ENCODE measurements around the gene SEMA5A. TPM values are rescaled to one million over a fixed set of nuclear protein-coding genes. Genes with fewer than 3 reads are reported as not detected.
A peak's percentile ranks its signal among the peaks of the same experiment; 100 is the strongest.
"Not testable (repeated sequence)": the region's sequence is repeated elsewhere in the genome, so short reads cannot be mapped to it uniquely, and the experiment has no call there.

The SEMA5A gene
- total RNA-seq, 4 donors from 2014 or later = 0.46 to 3.2 (median 1.7) TPM

DNA sequence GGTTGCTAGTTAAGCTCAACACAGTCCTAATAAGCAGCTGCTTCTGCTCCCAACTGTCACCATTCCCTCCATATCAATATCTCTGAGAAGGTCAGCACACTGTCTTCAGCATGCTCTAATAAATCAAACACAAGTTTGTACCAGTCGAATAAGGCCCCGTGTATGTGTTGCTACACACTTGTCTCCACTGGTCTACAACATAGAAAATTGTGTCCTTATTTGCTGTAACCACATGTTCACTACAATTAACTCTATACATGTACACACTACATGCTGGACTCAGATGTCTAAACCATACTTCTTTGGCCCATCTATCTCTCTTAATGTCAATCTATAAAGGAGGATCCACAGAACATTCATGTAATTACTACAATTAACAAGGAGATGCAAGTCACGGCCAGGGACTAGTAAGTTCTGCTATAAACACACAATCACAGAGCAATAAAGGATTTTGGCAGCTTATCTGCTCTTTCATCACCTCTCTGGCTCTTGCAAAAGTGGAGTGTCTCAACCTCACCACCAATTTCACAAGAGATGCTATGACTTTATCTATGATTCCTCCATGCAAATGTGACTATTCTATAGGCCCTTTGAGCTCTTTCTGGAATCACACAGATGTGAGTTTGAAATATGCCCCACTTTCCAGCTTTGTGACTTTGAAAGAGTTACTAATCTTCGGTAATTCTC lies 143.9 kb downstream of the SEMA5A start:
- intact Hi-C loops (cut with DNase I; ENCODE audit: low total_unique reads) = no loop called here
- Histone ChIP-seq H3K9me3 (no peaks in the 10 kb centered on the region), H3K4me1 (no peaks in the 10 kb centered on the region), H3K27ac (no peak overlapping the region), H3K4me3 (no peak overlapping the region), H3K27me3 (no peaks in the 10 kb centered on the region), H3K36me3 (no peaks in the 10 kb centered on the region)
- TF ChIP-seq POLR2A (IDR thresholded peaks at IDR 0.05) (no peak), CTCF (IDR thresholded peaks at IDR 0.05 in 4 of 5, conservative IDR thresholded peaks at IDR 0.05 in 1 of 5) (no peak)
- in situ Hi-C loops (cut with MboI; ENCODE audit: low sequenced_read_pairs in 4 of 4) = no loop called here
- ATAC-seq (peak in 1 of 2 donors; percentile 58), DNase-seq (no peak)

GRCh38 chr5:9399783-9400182 lies 146.1 kb downstream of the SEMA5A start:
- H3K36me3 ChIP-seq; H3K9me3 ChIP-seq; in situ Hi-C loops (cut with MboI; ENCODE audit: low sequenced_read_pairs in 4 of 4); H3K27ac ChIP-seq; ATAC-seq; H3K27me3 ChIP-seq; H3K4me1 ChIP-seq; intact Hi-C loops (cut with DNase I; ENCODE audit: low total_unique reads); H3K4me3 ChIP-seq; DNase-seq: not testable (repeated sequence)

DNA sequence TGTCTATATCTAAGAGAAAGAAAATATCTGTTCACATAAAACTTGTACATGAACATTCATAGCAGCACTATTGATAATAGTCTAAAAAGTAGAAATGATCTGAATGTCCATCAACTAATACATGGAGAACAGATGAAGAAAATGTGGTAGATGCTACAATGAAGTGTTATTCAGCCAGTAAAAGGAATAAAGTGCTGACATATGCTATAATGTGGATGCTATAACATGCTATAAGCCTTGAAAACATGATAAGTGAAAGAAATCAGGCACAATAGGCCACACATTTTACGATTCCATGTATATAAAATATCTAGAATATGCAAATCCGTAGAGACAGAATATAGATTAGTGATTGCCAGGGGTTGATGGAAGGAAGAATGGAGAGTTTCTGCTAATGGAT lies 146.8 kb downstream of the SEMA5A start:
- TF ChIP-seq CTCF (IDR thresholded peaks at IDR 0.05 in 4 of 5, conservative IDR thresholded peaks at IDR 0.05 in 1 of 5) (no peak), POLR2A (IDR thresholded peaks at IDR 0.05) (no peak)
- Histone ChIP-seq H3K36me3 (no peaks in the 10 kb centered on the region), H3K9me3 (no peaks in the 10 kb centered on the region), H3K27me3 (no peaks in the 10 kb centered on the region), H3K4me1 (no peaks in the 10 kb centered on the region), H3K27ac (no peak overlapping the region), H3K4me3 (no peak overlapping the region)
- in situ Hi-C loops (cut with MboI; ENCODE audit: low sequenced_read_pairs in 4 of 4) = no loop called here
- no peak for DNase-seq
- no peak for ATAC-seq
- intact Hi-C loops (cut with DNase I; ENCODE audit: low total_unique reads) = no loop called here

DNA sequence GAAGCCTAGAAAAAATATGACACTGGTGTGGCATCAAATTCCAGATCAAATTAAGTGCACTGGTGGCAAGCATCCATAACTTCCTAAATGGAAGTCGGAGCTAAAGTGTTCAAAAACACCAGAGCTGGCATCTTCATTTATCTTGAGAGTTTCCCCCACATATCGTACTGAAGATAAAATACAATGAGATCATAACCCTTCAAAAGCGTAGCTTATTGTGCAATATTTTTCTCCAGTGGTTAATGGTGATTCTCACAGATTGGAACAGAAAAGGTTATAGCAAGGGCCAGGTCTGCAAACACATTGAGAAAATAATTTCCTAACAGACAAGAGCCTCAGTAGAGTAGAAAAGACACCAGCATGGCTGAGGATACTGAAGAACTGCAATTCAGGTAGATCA lies 147.6 kb downstream of the SEMA5A start:
- ATAC-seq (no peak), DNase-seq (no peak)
- in situ Hi-C loops (cut with MboI; ENCODE audit: low sequenced_read_pairs in 4 of 4) (no loop called here), intact Hi-C loops (cut with DNase I; ENCODE audit: low total_unique reads) (no loop called here)
- no peaks in the 10 kb centered on the region for H3K9me3 ChIP-seq
- H3K36me3 ChIP-seq = no peaks in the 10 kb centered on the region
- no peaks in the 10 kb centered on the region for H3K4me1 ChIP-seq
- no peak for TF ChIP-seq CTCF (IDR thresholded peaks at IDR 0.05 in 4 of 5, conservative IDR thresholded peaks at IDR 0.05 in 1 of 5)
- TF ChIP-seq POLR2A (IDR thresholded peaks at IDR 0.05) = no peak
- no peak overlapping the region for H3K4me3 ChIP-seq
- H3K27me3 ChIP-seq = no peaks in the 10 kb centered on the region
- no peak overlapping the region for H3K27ac ChIP-seq

DNA sequence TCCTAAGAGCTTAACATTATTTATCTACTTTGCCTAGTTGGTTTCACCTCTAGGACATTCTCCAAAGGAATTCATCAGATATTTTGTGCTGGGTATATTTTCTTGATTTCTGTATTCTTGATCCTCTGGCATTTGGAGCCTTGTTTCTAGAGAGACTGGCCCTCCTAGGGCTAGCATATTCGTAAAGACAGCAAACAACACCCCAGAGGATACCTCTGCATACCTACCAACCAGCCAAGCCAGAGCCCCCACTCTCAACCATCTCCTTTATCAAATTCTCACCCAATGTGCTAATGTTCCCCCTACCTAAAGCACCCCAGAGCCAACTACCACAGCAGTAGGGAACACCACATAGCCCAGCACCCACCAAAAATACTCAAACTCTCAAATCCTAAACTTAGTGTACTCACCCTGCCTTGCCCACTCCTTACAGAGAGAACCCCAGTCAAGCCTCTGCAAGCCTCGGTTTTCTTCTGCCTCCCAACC lies 149.5 kb downstream of the SEMA5A start:
- no peaks in the 10 kb centered on the region for H3K36me3 ChIP-seq
- DNase-seq (no peak), ATAC-seq (no peak)
- no peak overlapping the region for H3K27ac ChIP-seq
- H3K27me3 ChIP-seq = no peaks in the 10 kb centered on the region
- TF ChIP-seq POLR2A (IDR thresholded peaks at IDR 0.05) = no peak
- TF ChIP-seq CTCF (IDR thresholded peaks at IDR 0.05 in 4 of 5, conservative IDR thresholded peaks at IDR 0.05 in 1 of 5) = no peak
- no peaks in the 10 kb centered on the region for H3K4me1 ChIP-seq
- H3K9me3 ChIP-seq = no peaks in the 10 kb centered on the region
- intact Hi-C loops (cut with DNase I; ENCODE audit: low total_unique reads) (no loop called here), in situ Hi-C loops (cut with MboI; ENCODE audit: low sequenced_read_pairs in 4 of 4) (no loop called here)
- H3K4me3 ChIP-seq = no peak overlapping the region

All from gastrocnemius medialis (tissue), 4 donors.